A549 (cell line): Measurements from ENCODE around the gene ARID1B. TPM values are rescaled to one million over a fixed set of nuclear protein-coding genes. Genes with fewer than 3 reads are reported as not detected.

ENCODE experiments used
- ATAC-seq, 2 experiments: fragments of 200-7000 bp in 1 of 2; fragments of >200 bp in 1 of 2; cut with Nextera tagmentation in 1 of 2; cut with Tn5 transposase in 1 of 2; 3 replicates each; pipeline versions ENCODE4 v1.8.0 to v1.9.1; 2018 to 2020; ENCODE audit warnings: mild to moderate bottlenecking in 1 of 2, moderate library complexity in 1 of 2
- CTCF ChIA-PET: fragments of 300-600 bp; sonication (Branson Sonifier 250); formaldehyde crosslinking; extraction: SDS; loops from one replicate; lab custom pipeline; 2021; ENCODE audit warnings: antibody characterized with exemption, inconsistent platforms; lab: Yijun Ruan, JAX
- POLR2A ChIA-PET: fragments of 350-600 bp; formaldehyde crosslinking; extraction: SDS; loops from one replicate; lab custom pipeline; 2021; ENCODE audit warnings: antibody characterized with exemption, inconsistent platforms; lab: Yijun Ruan, JAX
- DNase-seq, 2 experiments: peaks; one replicate each; pipeline versions ENCODE4 v3.0.0 to v3.0.0-alpha.2; 2011 to 2016; ENCODE audit warnings: low read depth in 1 of 2, low spot score in 1 of 2
- FAIRE-seq: peaks from 2 replicates; lab custom pipeline; 2011; peaks lifted over from hg19 to GRCh38; lab: Jason Lieb, UNC
- H3K27ac ChIP-seq, 2 experiments: fragments of >200 bp; sonication (Bioruptor Twin); formaldehyde crosslinking; 3 replicates each; pipeline ENCODE4 v1.5.1; 2016 to 2017
- H3K4me1 ChIP-seq: fragments of >200 bp; sonication (Bioruptor Twin); formaldehyde crosslinking; 3 replicates; pipeline ENCODE4 v1.6.1; 2016
- H3K4me2 ChIP-seq: fragments of >200 bp; sonication (Bioruptor Twin); formaldehyde crosslinking; 3 replicates; pipeline ENCODE4 v1.6.1; 2016
- H3K4me3 ChIP-seq: fragments of >200 bp; sonication (Bioruptor Twin); formaldehyde crosslinking; 3 replicates; pipeline ENCODE4 v1.5.1; 2016
- H3K9me3 ChIP-seq: fragments of >200 bp; sonication (Bioruptor Twin); formaldehyde crosslinking; 3 replicates; pipeline ENCODE4 v1.6.1; 2016
- ATOH8 ChIP-seq: fragments of 250-450 bp; sonication (Bioruptor Pico); IDR thresholded peaks from 2 replicates; pipeline ENCODE4 v1.5.0; 2020; ENCODE audit warnings: low read depth, mild to moderate bottlenecking, moderate library complexity
- BHLHE40 ChIP-seq: IDR thresholded peaks from 2 replicates; pipeline ENCODE4 v1.6.1; 2012; ENCODE audit warnings: low read depth, low read length, inconsistent platforms
- CBX2 ChIP-seq: fragments of 200-600 bp; sonication (generic); IDR thresholded peaks from 2 replicates; pipeline ENCODE4 v1.6.1; 2016; ENCODE audit warnings: low read depth, mild to moderate bottlenecking, borderline replicate concordance
- CBX8 ChIP-seq: fragments of 200-600 bp; sonication (generic); IDR thresholded peaks from 2 replicates; pipeline ENCODE4 v1.6.1; 2016
- CHD2 ChIP-seq: fragments of 150-350 bp; IDR thresholded peaks from 2 replicates; pipeline ENCODE4 v1.6.1; 2014; ENCODE audit warnings: low read length; ENCODE audit not compliant: partially characterized antibody
- CHD4 ChIP-seq: fragments of 200-600 bp; sonication (generic); IDR thresholded peaks from 2 replicates; pipeline ENCODE4 v1.6.1; 2016; ENCODE audit warnings: antibody characterized with exemption, mild to moderate bottlenecking, borderline replicate concordance
- E2F6 ChIP-seq: IDR thresholded peaks from 2 replicates; pipeline ENCODE4 v1.6.1; 2012; ENCODE audit warnings: low read depth, borderline replicate concordance
- EHF ChIP-seq: fragments of 250-450 bp; sonication (Bioruptor Pico); IDR thresholded peaks from 2 replicates; pipeline ENCODE4 v1.5.0; 2020; ENCODE audit warnings: mild to moderate bottlenecking
- ELK1 ChIP-seq: fragments of 150-350 bp; IDR thresholded peaks from 2 replicates; pipeline ENCODE4 v1.6.1; 2014; ENCODE audit warnings: low read depth, mild to moderate bottlenecking, low read length
- FOSB ChIP-seq: fragments of 250-450 bp; sonication (Bioruptor Pico); IDR thresholded peaks from 2 replicates; pipeline ENCODE4 v1.5.0; 2020; ENCODE audit warnings: mild to moderate bottlenecking, moderate library complexity
- FOSL2 ChIP-seq, 2 experiments: fragments of 450-650 bp in 1 of 2; fragments of >200 bp in 1 of 2; sonication (Bioruptor Twin) in 1 of 2; formaldehyde crosslinking; IDR thresholded peaks; 2 replicates each; pipeline versions ENCODE4 v1.5.0 to v1.6.1; 2016 to 2020; ENCODE audit warnings: mild to moderate bottlenecking in 1 of 2, moderate library complexity in 1 of 2
- GATA3 ChIP-seq: IDR thresholded peaks from 2 replicates; pipeline ENCODE4 v1.6.1; 2012; ENCODE audit warnings: borderline replicate concordance
- HES2 ChIP-seq: fragments of >200 bp; sonication (Bioruptor Twin); formaldehyde crosslinking; IDR thresholded peaks from 2 replicates; pipeline ENCODE4 v1.6.1; 2016
- HMGXB4 ChIP-seq: fragments of 250-450 bp; sonication (Bioruptor Pico); IDR thresholded peaks from 2 replicates; pipeline ENCODE4 v1.5.0; 2021; ENCODE audit warnings: mild to moderate bottlenecking, moderate library complexity, borderline replicate concordance
- HOXB5 ChIP-seq: fragments of 250-450 bp; sonication (Bioruptor Pico); IDR thresholded peaks from 2 replicates; pipeline ENCODE4 v1.5.0; 2020; ENCODE audit warnings: mild to moderate bottlenecking, moderate library complexity
- JUNB ChIP-seq: fragments of >200 bp; sonication (Bioruptor Twin); formaldehyde crosslinking; IDR thresholded peaks from 2 replicates; pipeline ENCODE4 v1.6.1; 2016
- KDM5A ChIP-seq: fragments of 200-600 bp; sonication (generic); IDR thresholded peaks from 2 replicates; pipeline ENCODE4 v1.6.1; 2016; ENCODE audit warnings: antibody characterized with exemption, mild to moderate bottlenecking
- MAFK ChIP-seq: fragments of 450-650 bp; IDR thresholded peaks from 2 replicates; pipeline ENCODE4 v1.6.1; 2014; ENCODE audit not compliant: partially characterized antibody
- MAZ ChIP-seq: fragments of 150-350 bp; IDR thresholded peaks from 2 replicates; pipeline ENCODE4 v1.6.1; 2014; ENCODE audit warnings: antibody characterized with exemption, low read depth, low read length, borderline replicate concordance
- NFE2L2 ChIP-seq: fragments of 150-350 bp; conservative IDR thresholded peaks from 2 replicates; pipeline ENCODE4 v1.6.1; 2014; ENCODE audit warnings: low read length
- NR3C1 ChIP-seq: fragments of >200 bp; sonication (Bioruptor Twin); formaldehyde crosslinking; IDR thresholded peaks from 3 replicates; pipeline ENCODE4 v1.6.1; 2017
- RAD21 ChIP-seq, 2 experiments: fragments of >200 bp in 1 of 2; sonication (Bioruptor Twin) in 1 of 2; formaldehyde crosslinking in 1 of 2; IDR thresholded peaks in 1 of 2; conservative IDR thresholded peaks in 1 of 2; 2 replicates in 1 of 2; 3 replicates in 1 of 2; pipeline ENCODE4 v1.6.1; 2012 to 2018; ENCODE audit warnings: inconsistent platforms in 1 of 2
- RARB ChIP-seq: fragments of 250-450 bp; sonication (Bioruptor Pico); IDR thresholded peaks from 2 replicates; pipeline ENCODE4 v1.8.0; 2021; ENCODE audit warnings: mild to moderate bottlenecking, moderate library complexity
- REST ChIP-seq: fragments of 200-600 bp; sonication (generic); IDR thresholded peaks from 2 replicates; pipeline ENCODE4 v1.6.1; 2016; ENCODE audit warnings: antibody characterized with exemption, mild to moderate bottlenecking, moderate library complexity
- RFX5 ChIP-seq: fragments of 450-650 bp; IDR thresholded peaks from 2 replicates; pipeline ENCODE4 v1.7.1; 2014; ENCODE audit warnings: antibody characterized with exemption, mild to moderate bottlenecking, moderate library complexity
- TP53 ChIP-seq: fragments of 250-450 bp; sonication (Bioruptor Pico); IDR thresholded peaks from 2 replicates; pipeline ENCODE4 v1.5.0; 2021; ENCODE audit warnings: mild to moderate bottlenecking, moderate library complexity
- ZC3H11A ChIP-seq: fragments of 450-650 bp; IDR thresholded peaks from 2 replicates; pipeline ENCODE4 v1.6.1; 2014; ENCODE audit warnings: antibody characterized with exemption, mild to moderate bottlenecking
- ZFP36 ChIP-seq: fragments of 450-650 bp; IDR thresholded peaks from 2 replicates; pipeline ENCODE4 v1.6.1; 2014; ENCODE audit warnings: borderline replicate concordance; ENCODE audit not compliant: partially characterized antibody
- ZNF302 ChIP-seq: fragments of 250-450 bp; sonication (Bioruptor Pico); IDR thresholded peaks from 2 replicates; pipeline ENCODE4 v1.9.0; 2021; ENCODE audit warnings: inconsistent platforms, mild to moderate bottlenecking, moderate library complexity
- WGBS: methylation state at CpG from one replicate; pipeline ENCODE4 v1.1.6; 2017; ENCODE audit errors: missing lambda C conversion rate; 5-methylcytosine and 5-hydroxymethylcytosine counted together
- polyA plus RNA-seq, 4 experiments: library from polyadenylated mRNA; depleted of rRNA in 3 of 4; stranded (reverse); fragments of >200 nt; fragmentation: RNase III in 1 of 4; extraction: RNeasy Plus Mini Kit Qiagen cat#74134 plus additional on column Dnase treatment in 1 of 4; gene quantifications; 2 replicates in 3 of 4; 3 replicates in 1 of 4; pipeline ENCODE4 v1.2.3, GENCODE V29; 2011 to 2017

The ARID1B gene
- polyA plus RNA-seq, 2 of the 4 experiments (the other 2 are of a cell fraction): 13.5 to 16.3 TPM

- ATAC-seq (no peak), DNase-seq (no peak), FAIRE-seq (no peak)
- no peak overlapping the region for H3K4me2 ChIP-seq
- H3K9me3 ChIP-seq: no peaks in the 10 kb centered on the region
- H3K27ac ChIP-seq: no peak overlapping the region
- ChIA-PET CTCF (no interaction called here), POLR2A (no interaction called here)
- no peak overlapping the region for H3K4me3 ChIP-seq
- TF ChIP-seq CBX2: no peak
- no peak for TF ChIP-seq ATOH8 (CRISPR knock-in tag)
- TF ChIP-seq MAZ: no peak
- no peak for TF ChIP-seq RFX5
- TF ChIP-seq HES2: no peak
- TF ChIP-seq RAD21 (conservative IDR thresholded peaks at IDR 0.05 in 1 of 2, IDR thresholded peaks at IDR 0.05 in 1 of 2): no peak
- no peak for TF ChIP-seq ELK1
- TF ChIP-seq BHLHE40: no peak
- TF ChIP-seq ZNF302 (CRISPR knock-in tag): no peak
- no peak for TF ChIP-seq MAFK
- no peak for TF ChIP-seq JUNB
- TF ChIP-seq ZFP36: no peak
- TF ChIP-seq ZC3H11A: no peak
- no peak for TF ChIP-seq FOSB (CRISPR knock-in tag)
- no peak for TF ChIP-seq GATA3
- TF ChIP-seq KDM5A: no peak
- TF ChIP-seq RARB (CRISPR knock-in tag): no peak
- TF ChIP-seq, all 56 proteins: peak for 0
- peaks cover 17% of the 10 kb centered on the region for H3K4me1 ChIP-seq
Observed at GRCh38 chr6:156863504-156863903, 86.3 kb downstream of the ARID1B start.

GRCh38 chr6:156864557-156864956, 87.4 kb downstream of the ARID1B start:
- DNase-seq: no peak
- no peak overlapping the region for H3K4me2 ChIP-seq
- H3K9me3 ChIP-seq: no peaks in the 10 kb centered on the region
- FAIRE-seq: no peak
- no peak overlapping the region for H3K27ac ChIP-seq
- ATAC-seq: 0 out of 6 replicates have a peak, but pooled peaks have one; percentile 21 to 34
- TF ChIP-seq ZFP36 (no peak), GATA3 (no peak), NR3C1 (no peak), CBX8 (no peak), RFX5 (no peak), ELK1 (no peak), JUNB (no peak), HOXB5 (CRISPR knock-in tag) (no peak), E2F6 (no peak), TP53 (CRISPR knock-in tag) (no peak), HMGXB4 (CRISPR knock-in tag) (no peak), NFE2L2 (no peak), CHD4 (no peak), CHD2 (no peak), EHF (CRISPR knock-in tag) (no peak), REST (no peak), FOSL2 (IDR thresholded peaks at IDR 0.05) (no peak), FOSL2 (CRISPR knock-in tag; IDR thresholded peaks at IDR 0.05) (no peak)
- peaks cover 17% of the 10 kb centered on the region for H3K4me1 ChIP-seq
- ChIA-PET POLR2A (no interaction called here), CTCF (no interaction called here)
- no peak overlapping the region for H3K4me3 ChIP-seq
- WGBS: 87% methylated on average over 6 of the region's 6 CpGs
